ENCODE data around the gene ATP6V1E1. TPM values are rescaled to one million over a fixed set of nuclear protein-coding genes. Genes with fewer than 3 reads are reported as not detected.

The ATP6V1E1 gene
- polyA plus RNA-seq, 3 donors = 114 to 147 (median 144) TPM

DNA sequence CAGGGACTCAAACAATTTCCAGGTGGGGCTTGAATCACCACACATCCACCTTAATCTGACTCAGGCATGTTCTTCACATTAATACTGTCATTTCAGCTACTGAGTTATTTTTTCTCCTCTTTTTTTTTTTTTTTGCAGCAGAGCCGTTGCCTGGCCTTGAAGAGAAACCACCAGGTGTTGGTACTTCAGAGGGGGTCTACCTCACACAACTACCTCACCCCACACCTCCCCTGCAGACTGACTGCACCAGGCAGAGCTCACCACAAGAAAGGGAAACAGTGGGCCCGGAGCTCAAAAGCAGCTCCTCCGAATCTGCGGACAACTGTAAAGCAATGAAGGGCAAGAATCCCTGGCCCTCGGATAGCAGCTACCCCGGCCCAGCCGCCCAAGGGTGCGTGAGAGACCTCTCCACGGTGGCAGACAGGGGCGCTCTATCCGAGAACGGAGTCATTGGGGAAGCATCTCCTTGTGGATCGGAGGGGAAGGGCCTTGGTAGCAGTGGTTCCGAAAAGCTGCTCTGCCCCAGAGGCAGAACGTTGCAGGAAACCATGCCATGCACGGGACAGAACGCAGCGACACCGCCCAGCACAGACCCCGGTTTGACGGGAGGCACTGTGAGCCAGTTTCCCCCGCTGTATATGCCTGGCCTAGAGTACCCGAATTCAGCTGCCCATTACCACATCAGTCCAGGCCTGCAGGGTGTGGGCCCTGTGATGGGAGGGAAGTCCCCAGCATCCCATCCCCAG lies 80.4 kb downstream of the ATP6V1E1 start:
- Histone ChIP-seq H3K27me3 (ENCODE audit: control insufficient read depth in 2 of 2, insufficient read depth in 2 of 2, low read length in 2 of 2) (no peaks in the 10 kb centered on the region), H3K79me2 (ENCODE audit: insufficient read depth, low read length) (no peaks in the 10 kb centered on the region), H3K4me1 (ENCODE audit: control insufficient read depth in 1 of 2, insufficient read depth in 2 of 2, low read length in 2 of 2) (no peaks in the 10 kb centered on the region), H3K9ac (ENCODE audit: insufficient read depth, low read length, poor library complexity, severe bottlenecking) (no peak overlapping the region), H2AFZ (ENCODE audit: insufficient read depth, low read depth, low read length, poor library complexity, severe bottlenecking) (no peak overlapping the region), H3K4me2 (replicated peaks; ENCODE audit: extremely low read depth, low read length, poor library complexity, severe bottlenecking) (no peak overlapping the region), H3K36me3 (replicated peaks in 1 of 2; ENCODE audit: control insufficient read depth in 1 of 2, insufficient read depth in 2 of 2, low read length in 2 of 2) (no peaks in the 10 kb centered on the region), H3K27ac (ENCODE audit: low read depth in 1 of 2, low read length in 2 of 2) (no peak overlapping the region), H4K20me1 (ENCODE audit: insufficient read depth, low read length) (no peaks in the 10 kb centered on the region), H3K9me3 (replicated peaks in 1 of 2; ENCODE audit: control insufficient read depth in 1 of 2, insufficient read depth in 1 of 2, low read length in 2 of 2) (no peaks in the 10 kb centered on the region), H3K4me3 (replicated peaks in 1 of 3; ENCODE audit: low read depth in 2 of 3, low read length in 3 of 3) (no peak overlapping the region)
- Mint-ChIP-seq H3K27me3 (ENCODE audit: low read depth in 3 of 3) (peaks cover 0 to 5% (median 2%) of the 10 kb centered on the region in 3 donors), H3K4me3 (no peak overlapping the region), H3K36me3 (peaks cover 0 to 10% of the 10 kb centered on the region in 2 donors), H3K9me3 (peaks cover 0 to 2% (median 0%) of the 10 kb centered on the region in 7 donors), H3K27ac (no peak overlapping the region), H3K4me1 (no peaks in the 10 kb centered on the region)
- 99% methylated on average over 20 of the region's 23 CpGs for WGBS (ENCODE audit: insufficient coverage)
- intact Hi-C loops (cut with micrococcal nuclease) = no loop called here
- TF ChIP-seq, protein P1, sequence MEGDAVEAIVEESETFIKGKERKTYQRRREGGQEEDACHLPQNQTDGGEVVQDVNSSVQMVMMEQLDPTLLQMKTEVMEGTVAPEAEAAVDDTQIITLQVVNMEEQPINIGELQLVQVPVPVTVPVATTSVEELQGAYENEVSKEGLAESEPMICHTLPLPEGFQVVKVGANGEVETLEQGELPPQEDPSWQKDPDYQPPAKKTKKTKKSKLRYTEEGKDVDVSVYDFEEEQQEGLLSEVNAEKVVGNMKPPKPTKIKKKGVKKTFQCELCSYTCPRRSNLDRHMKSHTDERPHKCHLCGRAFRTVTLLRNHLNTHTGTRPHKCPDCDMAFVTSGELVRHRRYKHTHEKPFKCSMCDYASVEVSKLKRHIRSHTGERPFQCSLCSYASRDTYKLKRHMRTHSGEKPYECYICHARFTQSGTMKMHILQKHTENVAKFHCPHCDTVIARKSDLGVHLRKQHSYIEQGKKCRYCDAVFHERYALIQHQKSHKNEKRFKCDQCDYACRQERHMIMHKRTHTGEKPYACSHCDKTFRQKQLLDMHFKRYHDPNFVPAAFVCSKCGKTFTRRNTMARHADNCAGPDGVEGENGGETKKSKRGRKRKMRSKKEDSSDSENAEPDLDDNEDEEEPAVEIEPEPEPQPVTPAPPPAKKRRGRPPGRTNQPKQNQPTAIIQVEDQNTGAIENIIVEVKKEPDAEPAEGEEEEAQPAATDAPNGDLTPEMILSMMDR (IDR thresholded peaks at IDR 0.05) = no peak
- no peak for DNase-seq

DNA sequence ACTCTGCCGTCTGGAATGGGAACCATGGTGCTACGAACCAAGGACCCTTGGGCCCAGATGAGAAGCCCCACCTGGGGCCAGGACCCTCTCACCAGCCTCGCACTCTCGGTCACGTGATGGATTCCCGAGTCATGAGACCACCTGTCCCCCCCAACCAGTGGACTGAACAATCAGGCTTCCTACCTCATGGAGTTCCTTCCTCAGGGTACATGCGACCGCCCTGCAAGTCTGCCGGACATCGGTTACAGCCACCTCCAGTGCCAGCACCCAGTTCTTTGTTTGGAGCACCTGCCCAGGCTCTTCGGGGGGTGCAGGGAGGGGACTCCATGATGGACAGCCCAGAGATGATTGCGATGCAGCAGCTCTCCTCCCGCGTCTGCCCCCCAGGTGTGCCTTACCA lies 86.1 kb downstream of the ATP6V1E1 start:
- DNase-seq = no peak
- Histone ChIP-seq H3K4me1 (ENCODE audit: control insufficient read depth in 1 of 2, insufficient read depth in 2 of 2, low read length in 2 of 2) (no peaks in the 10 kb centered on the region), H3K36me3 (replicated peaks in 1 of 2; ENCODE audit: control insufficient read depth in 1 of 2, insufficient read depth in 2 of 2, low read length in 2 of 2) (no peaks in the 10 kb centered on the region), H4K20me1 (ENCODE audit: insufficient read depth, low read length) (no peaks in the 10 kb centered on the region), H3K9me3 (replicated peaks in 1 of 2; ENCODE audit: control insufficient read depth in 1 of 2, insufficient read depth in 1 of 2, low read length in 2 of 2) (no peaks in the 10 kb centered on the region), H3K4me2 (replicated peaks; ENCODE audit: extremely low read depth, low read length, poor library complexity, severe bottlenecking) (no peak overlapping the region), H3K4me3 (replicated peaks in 1 of 3; ENCODE audit: low read depth in 2 of 3, low read length in 3 of 3) (no peak overlapping the region), H3K79me2 (ENCODE audit: insufficient read depth, low read length) (no peaks in the 10 kb centered on the region), H3K27me3 (ENCODE audit: control insufficient read depth in 2 of 2, insufficient read depth in 2 of 2, low read length in 2 of 2) (no peaks in the 10 kb centered on the region), H3K27ac (ENCODE audit: low read depth in 1 of 2, low read length in 2 of 2) (no peak overlapping the region), H2AFZ (ENCODE audit: insufficient read depth, low read depth, low read length, poor library complexity, severe bottlenecking) (no peak overlapping the region), H3K9ac (ENCODE audit: insufficient read depth, low read length, poor library complexity, severe bottlenecking) (no peak overlapping the region)
- Mint-ChIP-seq H3K4me3 (no peak overlapping the region), H3K27me3 (ENCODE audit: low read depth in 3 of 3) (peaks cover 0 to 3% (median 1%) of the 10 kb centered on the region in 3 donors), H3K4me1 (no peaks in the 10 kb centered on the region), H3K27ac (no peak overlapping the region), H3K9me3 (no peaks in the 10 kb centered on the region), H3K36me3 (peaks cover 0 to 7% of the 10 kb centered on the region in 2 donors)
- intact Hi-C loops (cut with micrococcal nuclease) = no loop called here
- TF ChIP-seq, protein P1 (IDR thresholded peaks at IDR 0.05) = no peak
- 97% methylated on average over 13 of the region's 14 CpGs for WGBS (ENCODE audit: insufficient coverage)

Other genes starting within 250 kb of the ATP6V1E1 start
- under 1 TPM in 2 of 3 donors, not detected in 1; 0.10 to 0.11 TPM for gene SLC25A18, start 65.3 kb downstream of the ATP6V1E1 start, polyA plus RNA-seq
- gene BCL2L13, start 10.0 kb upstream of the ATP6V1E1 start, polyA plus RNA-seq = 10 to 100 TPM; 20.2 to 67.8 (median 53.0) TPM
- 100 to 1,000 TPM; 199 to 423 (median 391) TPM for gene BID, start 145.7 kb upstream of the ATP6V1E1 start, polyA plus RNA-seq

Measured in CD14-positive monocyte (primary cell).